CD4-positive, alpha-beta T cell treated with Interferon gamma for 1 hour (primary cell): Measurements from ENCODE around the gene LINGO1.

Experiments
- DNase-seq: peaks from one replicate; pipeline ENCODE4 v3.0.0-alpha.2; 2020

The LINGO1 gene

DNA sequence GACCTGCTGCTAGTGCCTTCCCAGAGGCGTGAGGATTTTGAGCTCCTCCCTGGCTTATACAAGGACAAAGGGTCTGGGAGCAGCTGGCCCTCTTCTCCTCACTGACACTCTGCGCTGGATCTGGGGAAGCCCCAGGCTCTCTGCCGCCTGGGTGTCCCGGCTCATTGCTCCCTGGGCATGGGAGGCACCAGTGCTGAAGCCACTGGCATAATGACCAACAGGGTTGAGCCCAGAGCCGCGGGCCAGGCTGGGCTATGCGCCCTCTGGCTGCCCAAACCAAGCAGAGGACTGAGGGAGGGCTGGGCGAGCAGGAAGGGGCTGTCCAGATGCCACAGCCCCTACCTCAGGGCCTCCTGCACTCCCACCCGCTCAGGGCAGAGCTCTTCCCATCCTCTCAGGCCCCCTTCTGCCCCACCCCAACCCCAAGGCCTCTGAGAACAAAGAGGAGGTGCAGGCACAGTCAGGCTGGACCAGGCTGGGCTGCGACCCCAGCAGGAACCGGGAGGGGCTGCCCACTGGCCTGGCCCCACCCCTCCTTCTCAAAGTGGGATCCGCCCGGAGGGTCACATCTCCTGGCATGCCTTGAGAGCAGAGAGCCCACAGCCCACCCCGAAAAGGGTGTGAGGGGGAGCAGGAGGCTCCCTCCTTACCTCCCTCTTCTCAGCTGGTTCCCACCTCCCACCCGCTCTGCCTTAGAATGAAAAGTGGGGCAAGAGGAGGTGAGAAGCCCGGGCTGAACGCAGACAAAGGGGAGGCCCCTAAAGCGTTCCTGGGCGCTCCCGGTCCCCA lies 1.6 kb downstream of the LINGO1 start:
- DNase-seq = no peak

DNA sequence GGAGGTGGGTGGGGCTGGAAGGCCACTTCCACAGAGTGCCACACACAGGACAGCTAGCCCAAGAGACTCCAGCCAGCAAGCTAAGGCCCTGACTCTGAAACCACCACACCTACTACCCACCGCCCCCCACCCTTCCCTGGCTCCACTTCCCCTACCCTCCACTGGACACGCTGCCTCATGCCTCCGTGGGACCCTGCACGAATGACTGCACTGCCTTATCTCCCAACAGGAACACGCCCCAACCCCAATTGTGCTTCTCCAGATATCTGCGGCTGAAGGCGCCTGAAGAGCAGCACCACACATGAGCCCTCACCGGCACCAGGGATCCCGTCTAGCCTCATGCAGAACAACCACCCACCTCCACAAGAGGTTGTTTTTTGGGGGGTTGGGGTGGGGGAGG lies 2.7 kb downstream of the LINGO1 start:
- no peak for DNase-seq

DNA sequence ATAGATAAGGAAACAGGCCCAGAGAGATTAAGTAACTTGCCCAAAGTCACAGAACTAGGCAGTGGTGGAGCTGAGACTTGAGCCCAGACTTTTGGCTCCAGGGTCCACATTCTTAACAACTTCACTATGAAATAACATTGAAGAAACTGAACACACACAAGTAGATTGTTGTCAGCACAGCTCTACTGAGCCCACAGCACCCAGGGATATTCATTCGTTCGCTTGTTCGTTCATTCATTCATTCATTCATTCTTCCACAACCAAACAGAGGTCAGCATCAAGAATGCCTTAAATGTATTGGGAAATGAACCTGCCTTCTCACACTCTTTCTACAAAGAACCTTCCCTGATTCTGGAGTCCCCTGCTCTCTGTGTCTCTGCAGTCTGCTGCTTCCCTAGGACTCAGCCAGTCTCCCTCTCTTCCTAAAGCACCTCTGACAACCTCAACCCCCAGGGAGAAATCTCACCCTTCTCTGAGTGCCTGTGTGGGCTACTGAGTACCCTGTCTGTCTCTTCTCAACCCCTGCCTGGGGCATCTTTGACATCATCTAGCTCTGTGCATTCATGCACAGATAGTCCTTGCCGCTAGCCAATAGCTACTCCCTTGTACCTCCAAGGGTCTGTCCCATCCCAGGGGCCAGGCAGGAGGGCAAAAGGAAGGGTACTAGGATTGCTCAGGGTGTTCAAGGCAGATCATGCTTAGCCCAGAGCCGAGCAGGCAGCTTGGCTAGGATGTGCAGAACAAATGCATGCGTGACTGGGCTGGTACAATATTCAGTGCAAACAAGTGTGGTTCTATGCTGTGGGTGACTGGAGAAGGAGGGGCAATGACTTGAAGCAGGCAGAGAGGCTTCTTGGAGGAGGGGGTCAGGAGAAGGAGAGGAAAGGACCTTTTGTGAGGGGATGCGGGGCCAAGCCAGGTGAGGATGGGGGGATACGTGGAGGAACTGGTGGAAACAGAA lies 3.4 kb downstream of the LINGO1 start:
- no peak for DNase-seq

- no peak for DNase-seq
Observed at GRCh38 chr15:77628010-77628409, 4.7 kb downstream of the LINGO1 start.

DNA sequence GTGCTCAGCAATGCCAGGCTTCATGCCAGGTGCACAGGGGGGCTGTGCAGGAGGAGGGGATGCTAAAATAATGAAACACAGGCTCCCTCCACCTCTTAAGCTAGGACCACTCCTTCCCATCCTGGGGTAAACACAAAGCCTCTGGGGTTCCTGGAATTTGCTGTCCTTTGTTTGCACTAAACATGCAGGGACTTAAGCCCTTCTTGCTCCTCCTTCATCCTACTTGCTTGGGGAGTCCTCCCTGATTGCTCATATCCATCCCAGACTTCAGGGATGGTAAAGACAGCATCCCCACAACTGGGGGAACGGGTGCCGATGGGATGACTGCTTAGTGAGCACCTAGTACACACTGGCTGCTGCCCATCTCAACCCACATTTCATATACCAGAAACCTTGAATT lies 5.1 kb downstream of the LINGO1 start:
- no peak for DNase-seq

- no peak for DNase-seq
Observed at GRCh38 chr15:77627067-77627466, 5.6 kb downstream of the LINGO1 start.

- no peak for DNase-seq
Observed at GRCh38 chr15:77626002-77626401, 6.7 kb downstream of the LINGO1 start.

- DNase-seq = no peak
Observed at GRCh38 chr15:77625376-77625775, 7.3 kb downstream of the LINGO1 start.

GRCh38 chr15:77624868-77625267 lies 7.8 kb downstream of the LINGO1 start:
- DNase-seq = no peak

GRCh38 chr15:77623755-77624524 lies 8.8 kb downstream of the LINGO1 start:
- no peak for DNase-seq

DNA sequence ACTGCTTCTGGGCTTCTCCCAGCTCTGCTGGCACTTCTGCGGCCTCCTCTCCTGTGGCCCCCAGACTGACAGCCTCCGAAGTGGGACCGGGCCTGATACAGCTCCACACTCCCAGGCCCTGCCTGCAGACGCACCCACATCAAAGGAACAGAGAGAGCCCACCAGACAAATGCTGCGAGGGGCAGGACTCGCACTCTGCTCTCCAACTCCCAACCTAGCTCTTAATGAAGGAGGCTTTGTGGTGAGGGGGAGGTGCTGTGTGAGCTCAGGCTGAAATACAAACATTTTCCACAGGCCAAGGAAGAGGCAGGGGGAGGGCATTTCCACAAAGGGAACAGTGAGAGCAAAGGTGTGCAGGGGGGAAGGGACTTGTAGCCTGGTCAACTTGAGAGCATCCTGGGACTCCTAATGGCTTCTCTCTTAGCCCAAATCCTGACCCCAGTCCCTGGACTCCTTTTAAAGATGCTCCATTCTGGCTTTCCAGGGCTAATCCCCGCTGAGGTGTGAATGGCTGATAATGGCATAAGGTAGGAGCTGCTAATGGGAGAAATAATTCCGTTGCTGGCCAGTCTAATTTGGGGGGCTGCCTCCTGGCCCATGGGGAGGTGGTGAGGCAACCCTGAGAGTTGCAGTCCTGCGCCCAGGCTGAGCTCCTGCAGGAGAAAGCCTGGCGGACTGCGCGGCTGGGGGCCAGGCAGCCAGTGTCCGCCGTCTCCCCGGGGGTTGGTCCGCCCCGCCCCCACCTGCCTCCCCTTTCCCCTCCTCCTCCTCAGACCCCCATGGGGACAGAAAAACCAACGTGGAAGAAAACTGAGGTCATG lies 9.6 kb downstream of the LINGO1 start:
- no peak for DNase-seq

DNA sequence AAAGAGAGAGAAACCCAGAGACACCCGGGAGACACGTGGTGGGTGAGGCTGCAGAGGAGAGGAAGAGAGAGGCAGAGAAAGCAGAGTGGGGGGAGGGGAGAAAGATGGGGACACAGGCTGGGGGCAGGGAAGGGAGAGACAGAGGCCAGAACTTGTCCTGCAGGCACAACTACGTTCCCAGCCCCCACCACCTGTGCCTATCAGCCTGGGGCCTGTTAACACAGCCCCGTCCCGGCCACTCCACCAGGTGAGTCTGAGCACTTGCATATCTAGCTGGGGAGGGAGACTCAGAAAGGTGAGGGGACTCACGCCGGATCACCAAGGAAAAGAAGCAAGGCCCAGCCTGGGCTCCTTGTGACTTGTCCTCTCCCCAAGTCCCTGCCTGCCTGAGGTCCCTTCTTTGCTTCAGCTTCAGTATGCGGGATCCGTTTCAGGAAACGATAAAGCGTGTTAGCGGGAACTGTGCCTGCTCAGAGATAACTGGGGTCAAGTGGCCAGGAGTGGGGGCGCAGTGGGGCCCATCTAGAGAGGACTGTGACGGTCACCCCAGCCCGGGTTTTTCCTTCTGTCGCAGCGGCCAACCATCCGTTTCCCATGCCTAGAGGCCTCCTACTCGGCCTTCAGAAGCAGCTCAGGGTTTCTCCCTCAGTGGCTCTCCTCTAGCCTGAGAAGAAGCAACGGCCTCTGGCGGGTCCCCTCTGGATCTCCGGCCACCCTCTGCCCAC lies 10.3 kb downstream of the LINGO1 start:
- DNase-seq = no peak

DNA sequence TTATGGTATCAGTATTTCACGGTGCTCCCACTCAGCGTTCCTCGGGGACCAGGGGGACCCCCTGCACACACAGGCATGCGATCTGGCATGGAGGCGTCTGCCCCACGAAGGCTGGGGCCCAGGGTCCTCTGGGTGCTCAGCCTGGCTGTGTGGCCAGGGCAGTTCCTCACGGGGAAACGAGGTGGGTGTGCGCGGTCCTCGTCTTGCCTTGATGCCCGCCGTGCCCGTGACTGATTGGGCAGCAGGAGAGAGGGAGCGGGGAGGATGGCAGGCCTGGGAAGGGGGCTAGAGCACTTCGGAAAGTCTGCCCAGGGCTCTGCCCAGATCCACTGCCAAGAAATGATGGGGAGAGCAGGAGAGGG lies 10.9 kb downstream of the LINGO1 start:
- DNase-seq = no peak

- no peak for DNase-seq
Observed at GRCh38 chr15:77620960-77621647, 11.6 kb downstream of the LINGO1 start.

- DNase-seq = no peak
Observed at GRCh38 chr15:77620297-77620696, 12.4 kb downstream of the LINGO1 start.

- DNase-seq = no peak
Observed at GRCh38 chr15:77619883-77620282, 12.8 kb downstream of the LINGO1 start.

DNA sequence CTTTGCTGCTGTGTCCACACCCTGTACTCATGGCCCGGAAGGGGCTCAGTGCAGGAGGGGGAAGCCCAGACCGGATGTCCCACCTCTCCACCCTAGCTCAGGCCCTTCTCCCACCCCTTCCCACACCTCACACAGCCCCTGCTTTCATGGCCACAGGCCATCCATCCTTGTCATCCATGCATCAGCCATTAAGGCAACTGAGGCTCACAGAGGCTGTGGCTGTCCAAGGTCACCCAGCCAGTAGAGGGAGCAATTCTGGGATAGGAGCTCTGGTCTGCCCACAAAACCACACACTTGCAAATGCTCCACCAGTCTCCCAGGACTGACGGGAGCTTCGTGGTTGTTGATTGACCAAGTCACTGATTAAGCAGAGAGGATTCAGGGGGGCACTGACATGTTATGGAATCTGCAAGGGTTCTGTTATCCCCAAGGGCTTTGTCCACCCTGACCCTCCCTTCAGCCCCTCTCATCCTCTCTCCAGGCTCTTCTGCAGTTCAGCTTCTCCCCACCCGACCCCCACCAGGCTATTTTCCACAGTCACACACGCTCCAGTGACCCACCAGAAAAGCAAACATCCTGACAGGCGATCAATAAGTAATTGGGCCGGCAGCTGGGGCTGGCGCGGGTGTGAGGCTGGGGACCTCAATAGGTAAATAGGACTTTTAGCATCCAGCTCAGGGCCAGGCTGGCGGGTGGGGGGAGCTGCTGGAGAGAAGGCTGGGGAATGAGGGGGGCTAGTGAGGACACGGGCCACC lies 15.1 kb downstream of the LINGO1 start:
- no peak for DNase-seq

DNA sequence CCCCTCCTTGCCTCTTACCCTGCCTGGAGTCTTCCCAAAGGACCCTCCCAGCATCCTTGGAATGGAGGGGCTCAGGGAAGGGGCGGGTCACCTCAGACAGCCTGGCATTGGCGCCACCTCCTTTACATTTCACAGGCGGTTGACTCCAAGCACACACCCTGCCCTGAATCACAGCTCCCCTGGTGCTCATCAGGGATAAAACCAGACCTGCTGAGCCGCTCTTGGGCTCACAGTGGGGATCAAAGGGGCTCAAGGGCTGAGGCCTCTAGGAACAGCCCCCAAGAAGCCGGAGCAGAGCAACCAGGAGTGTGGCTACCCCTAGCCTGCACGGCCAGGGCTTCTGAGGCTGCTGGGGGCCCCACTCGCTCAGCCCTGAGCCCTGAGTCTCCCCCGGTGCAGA lies 16.6 kb downstream of the LINGO1 start:
- DNase-seq = no peak

DNA sequence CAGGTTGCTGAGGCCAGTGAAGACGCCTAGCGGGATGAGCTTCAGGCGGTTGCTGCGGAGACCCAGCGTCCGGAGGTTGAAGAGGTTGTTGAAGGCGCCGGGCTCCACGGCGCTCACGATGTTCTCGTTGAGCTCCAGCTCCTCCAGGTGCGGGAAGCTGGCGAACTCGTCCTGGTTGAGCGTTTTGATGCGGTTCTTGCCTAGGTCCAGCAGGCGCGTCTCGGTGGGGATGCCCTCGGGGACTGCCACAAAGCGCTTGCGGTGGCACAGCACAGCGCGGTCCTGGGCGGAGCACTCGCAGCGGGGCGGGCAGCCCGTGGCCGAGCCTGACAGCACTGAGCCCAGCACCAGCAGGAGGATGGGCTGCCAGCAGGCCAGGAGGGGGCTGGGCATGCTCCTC lies 17.2 kb downstream of the LINGO1 start:
- no peak for DNase-seq

- no peak for DNase-seq
Observed at GRCh38 chr15:77614251-77614806, 18.4 kb downstream of the LINGO1 start.
